DND-41 (cell line): ENCODE data around the gene NPEPPS.

Experiments used
- ATAC-seq: fragments of 200-7000 bp; cut with Tn5 transposase; 3 replicates; pipeline ENCODE4 v1.9.1; 2021; ENCODE audit warnings: low read depth; ENCODE audit not compliant: insufficient read depth
- DNase-seq: peaks from one replicate; pipeline ENCODE4 v3.0.0-alpha.2; 2020
- H2AFZ ChIP-seq: 2 replicates; pipeline ENCODE4 v1.6.0; 2012; ENCODE audit warnings: low read depth, low read length
- H3K27ac ChIP-seq: 2 replicates; pipeline ENCODE4 v1.5.1; 2012; ENCODE audit warnings: low read length, inconsistent platforms
- H3K27me3 ChIP-seq: fragments of 200-600 bp; sonication (generic); 2 replicates; pipeline ENCODE4 v1.6.0; 2012; ENCODE audit warnings: low read length, mild to moderate bottlenecking, inconsistent platforms; ENCODE audit not compliant: insufficient read depth, poor library complexity
- H3K36me3 ChIP-seq: 2 replicates; pipeline ENCODE4 v1.5.1; 2012; ENCODE audit warnings: low read length, inconsistent platforms; ENCODE audit not compliant: insufficient read depth
- H3K4me1 ChIP-seq: 2 replicates; pipeline ENCODE4 v1.5.1; 2012; ENCODE audit warnings: mild to moderate bottlenecking, low read length; ENCODE audit not compliant: insufficient read depth
- H3K4me2 ChIP-seq: 2 replicates; pipeline ENCODE4 v1.6.0; 2012; ENCODE audit warnings: mild to moderate bottlenecking, moderate library complexity, low read length, inconsistent platforms; ENCODE audit not compliant: insufficient read depth
- H3K4me3 ChIP-seq, 2 experiments: fragments of 200-600 bp in 1 of 2; shearing (Covaris generic) in 1 of 2; 2 replicates each; pipeline ENCODE4 v1.5.1; 2012 to 2016; ENCODE audit warnings: inconsistent platforms in 2 of 2, low read length in 2 of 2, mild to moderate bottlenecking in 2 of 2, low read depth in 1 of 2, moderate library complexity in 1 of 2
- H3K79me2 ChIP-seq: 2 replicates; pipeline ENCODE4 v1.6.0; 2012; ENCODE audit warnings: low read length, inconsistent platforms; ENCODE audit not compliant: insufficient read depth
- H3K9ac ChIP-seq: 2 replicates; pipeline ENCODE4 v1.6.0; 2012; ENCODE audit warnings: low read depth, mild to moderate bottlenecking, inconsistent platforms, low read length, moderate library complexity
- H3K9me3 ChIP-seq: 2 replicates; pipeline ENCODE4 v1.5.1; 2012; ENCODE audit warnings: low read length, moderate library complexity, mild to moderate bottlenecking, inconsistent platforms; ENCODE audit not compliant: insufficient read depth, severe bottlenecking
- H4K20me1 ChIP-seq: 2 replicates; pipeline ENCODE4 v1.6.0; 2012; ENCODE audit warnings: low read length; ENCODE audit not compliant: insufficient read depth
- EZH2 ChIP-seq: IDR thresholded peaks from 3 replicates; pipeline ENCODE4 v1.6.1; 2012; ENCODE audit warnings: borderline replicate concordance, low read depth, mild to moderate bottlenecking, moderate library complexity, low read length, inconsistent platforms; ENCODE audit not compliant: severe bottlenecking
- TF ChIP-seq, protein P1 (sequence below): IDR thresholded peaks from 2 replicates; pipeline ENCODE4 v1.5.1; 2012; ENCODE audit warnings: borderline replicate concordance, low read length, moderate library complexity, mild to moderate bottlenecking; ENCODE audit not compliant: poor library complexity, severe bottlenecking; ENCODE audit errors: extremely low read depth

The NPEPPS gene

DNA sequence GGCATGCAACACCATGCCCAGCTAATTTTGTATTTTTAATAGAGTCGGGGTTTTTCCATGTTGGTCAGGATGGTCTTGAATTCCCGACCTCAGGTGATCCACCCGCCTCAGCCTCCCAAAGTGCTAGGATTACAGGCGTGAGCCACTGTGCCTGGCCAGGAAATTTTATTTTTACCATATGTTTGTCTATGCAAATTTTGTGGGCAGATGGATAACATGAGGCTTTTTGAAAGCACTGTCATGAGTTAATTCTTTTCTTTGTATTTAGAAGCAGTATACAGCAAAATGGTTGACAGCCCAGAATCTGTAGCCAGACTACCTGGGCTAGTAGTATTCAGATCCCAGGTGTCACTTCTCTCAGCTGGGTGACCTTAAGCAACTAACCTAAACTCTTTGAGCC is 110.3 kb downstream of the NPEPPS start:
- Histone ChIP-seq H3K4me3 (no peak overlapping the region), H3K27ac (no peak overlapping the region), H3K27me3 (no peaks in the 10 kb centered on the region), H2AFZ (no peak overlapping the region), H3K4me2 (no peak overlapping the region), H3K9me3 (no peaks in the 10 kb centered on the region), H3K36me3 (no peaks in the 10 kb centered on the region), H4K20me1 (no peaks in the 10 kb centered on the region), H3K9ac (no peak overlapping the region), H3K79me2 (no peaks in the 10 kb centered on the region), H3K4me1 (no peaks in the 10 kb centered on the region)
- no peak for ATAC-seq
- no peak for DNase-seq
- TF ChIP-seq, protein P1, sequence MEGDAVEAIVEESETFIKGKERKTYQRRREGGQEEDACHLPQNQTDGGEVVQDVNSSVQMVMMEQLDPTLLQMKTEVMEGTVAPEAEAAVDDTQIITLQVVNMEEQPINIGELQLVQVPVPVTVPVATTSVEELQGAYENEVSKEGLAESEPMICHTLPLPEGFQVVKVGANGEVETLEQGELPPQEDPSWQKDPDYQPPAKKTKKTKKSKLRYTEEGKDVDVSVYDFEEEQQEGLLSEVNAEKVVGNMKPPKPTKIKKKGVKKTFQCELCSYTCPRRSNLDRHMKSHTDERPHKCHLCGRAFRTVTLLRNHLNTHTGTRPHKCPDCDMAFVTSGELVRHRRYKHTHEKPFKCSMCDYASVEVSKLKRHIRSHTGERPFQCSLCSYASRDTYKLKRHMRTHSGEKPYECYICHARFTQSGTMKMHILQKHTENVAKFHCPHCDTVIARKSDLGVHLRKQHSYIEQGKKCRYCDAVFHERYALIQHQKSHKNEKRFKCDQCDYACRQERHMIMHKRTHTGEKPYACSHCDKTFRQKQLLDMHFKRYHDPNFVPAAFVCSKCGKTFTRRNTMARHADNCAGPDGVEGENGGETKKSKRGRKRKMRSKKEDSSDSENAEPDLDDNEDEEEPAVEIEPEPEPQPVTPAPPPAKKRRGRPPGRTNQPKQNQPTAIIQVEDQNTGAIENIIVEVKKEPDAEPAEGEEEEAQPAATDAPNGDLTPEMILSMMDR, result no peak
- TF ChIP-seq EZH2, result no peak

GRCh38 chr17:47643116-47643515 is 112.2 kb downstream of the NPEPPS start:
- Histone ChIP-seq H3K79me2 (peaks cover 2% of the 10 kb centered on the region; the same call in 1 of the 2 replicates), H3K36me3 (no peaks in the 10 kb centered on the region), H3K4me2 (no peak overlapping the region), H3K9me3 (no peaks in the 10 kb centered on the region), H3K27me3 (no peaks in the 10 kb centered on the region), H3K27ac (no peak overlapping the region), H3K4me3 (no peak overlapping the region), H2AFZ (no peak overlapping the region), H3K4me1 (peaks cover 6% of the 10 kb centered on the region), H4K20me1 (no peaks in the 10 kb centered on the region), H3K9ac (no peak overlapping the region)
- TF ChIP-seq EZH2, result no peak
- TF ChIP-seq, protein P1, result no peak
- DNase-seq (no peak), ATAC-seq (no peak)

DNA sequence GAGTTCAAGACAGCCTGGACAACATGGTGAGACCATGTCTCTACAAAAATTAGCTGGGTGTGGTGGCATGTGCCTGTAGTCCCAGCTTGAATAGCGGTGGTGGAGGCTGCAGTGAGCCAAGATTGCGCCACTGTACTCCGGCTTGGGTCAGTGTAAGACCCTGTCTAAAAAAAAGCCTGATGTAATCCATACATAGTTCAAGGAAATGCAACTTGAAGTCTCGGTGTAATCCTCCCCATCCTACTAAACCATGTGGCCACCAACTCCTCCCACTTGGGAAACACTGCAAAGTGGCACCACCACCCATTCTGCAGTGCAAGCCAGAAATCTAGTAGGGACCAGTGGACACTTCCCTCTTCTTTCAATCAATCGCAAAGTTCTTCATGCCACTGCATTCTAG is 113.4 kb downstream of the NPEPPS start:
- TF ChIP-seq, protein P1, result no peak
- no peak for TF ChIP-seq EZH2
- ATAC-seq, result no peak

More for the DNA sequence above, 113.4 kb downstream of the NPEPPS start:
- Histone ChIP-seq H3K9ac (no peak overlapping the region), H3K36me3 (no peaks in the 10 kb centered on the region), H3K4me3 (no peak overlapping the region), H3K4me2 (no peak overlapping the region), H2AFZ (no peak overlapping the region), H3K9me3 (no peaks in the 10 kb centered on the region), H3K4me1 (peaks cover 14% of the 10 kb centered on the region), H3K79me2 (peaks cover 11% of the 10 kb centered on the region), H3K27ac (no peak overlapping the region), H3K27me3 (no peaks in the 10 kb centered on the region), H4K20me1 (no peaks in the 10 kb centered on the region)
- DNase-seq, result no peak
